Measurements from ENCODE around the gene TGFB2.

- no peak for TF ChIP-seq POLR2A (IDR thresholded peaks at IDR 0.05)
- TF ChIP-seq, protein P1, sequence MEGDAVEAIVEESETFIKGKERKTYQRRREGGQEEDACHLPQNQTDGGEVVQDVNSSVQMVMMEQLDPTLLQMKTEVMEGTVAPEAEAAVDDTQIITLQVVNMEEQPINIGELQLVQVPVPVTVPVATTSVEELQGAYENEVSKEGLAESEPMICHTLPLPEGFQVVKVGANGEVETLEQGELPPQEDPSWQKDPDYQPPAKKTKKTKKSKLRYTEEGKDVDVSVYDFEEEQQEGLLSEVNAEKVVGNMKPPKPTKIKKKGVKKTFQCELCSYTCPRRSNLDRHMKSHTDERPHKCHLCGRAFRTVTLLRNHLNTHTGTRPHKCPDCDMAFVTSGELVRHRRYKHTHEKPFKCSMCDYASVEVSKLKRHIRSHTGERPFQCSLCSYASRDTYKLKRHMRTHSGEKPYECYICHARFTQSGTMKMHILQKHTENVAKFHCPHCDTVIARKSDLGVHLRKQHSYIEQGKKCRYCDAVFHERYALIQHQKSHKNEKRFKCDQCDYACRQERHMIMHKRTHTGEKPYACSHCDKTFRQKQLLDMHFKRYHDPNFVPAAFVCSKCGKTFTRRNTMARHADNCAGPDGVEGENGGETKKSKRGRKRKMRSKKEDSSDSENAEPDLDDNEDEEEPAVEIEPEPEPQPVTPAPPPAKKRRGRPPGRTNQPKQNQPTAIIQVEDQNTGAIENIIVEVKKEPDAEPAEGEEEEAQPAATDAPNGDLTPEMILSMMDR (IDR thresholded peaks at IDR 0.05) = no peak
- TF ChIP-seq EP300 (IDR thresholded peaks at IDR 0.05) = no peak
Observed at GRCh38 chr1:218467101-218468072, 122.3 kb downstream of the TGFB2 start.

All from gastroesophageal sphincter (tissue), 3 donors.